Caco-2 (cell line): ENCODE data around the gene PET100. TPM values are rescaled to one million over a fixed set of nuclear protein-coding genes. Genes with fewer than 3 reads are reported as not detected.

Experiments
- BruUV-seq: library from RNA; stranded (reverse); fragments of 400-500 nt; replicated peaks from 2 replicates; lab custom pipeline; 2021; lab: Mats Ljungman, UMichigan
- CTCF ChIA-PET: fragments of 300-600 bp; sonication (Branson Sonifier 250); formaldehyde crosslinking; loops from one replicate; lab custom pipeline; 2022; ENCODE audit warnings: antibody characterized with exemption; lab: Charles Lee
- POLR2A ChIA-PET: fragments of 300-600 bp; sonication (Branson Sonifier 250); formaldehyde crosslinking; loops from one replicate; lab custom pipeline; 2022; ENCODE audit warnings: antibody characterized with exemption; lab: Charles Lee
- DNase-seq, 2 experiments: peaks; one replicate each; pipeline versions ENCODE4 v3.0.0 to v3.0.0-alpha.2; 2020 to 2022
- H3K27me3 ChIP-seq: replicated peaks from 2 replicates; pipeline ENCODE4 v1.6.0; 2011; ENCODE audit warnings: low read length; ENCODE audit not compliant: control insufficient read depth, insufficient read depth
- H3K36me3 ChIP-seq: 2 replicates; pipeline ENCODE4 v1.5.1; 2011; ENCODE audit warnings: low read length; ENCODE audit not compliant: control insufficient read depth, insufficient read depth
- H3K4me1 ChIP-seq: fragments of 250-450 bp; sonication (Bioruptor Pico); 2 replicates; pipeline ENCODE4 v1.5.1; 2020; ENCODE audit warnings: mild to moderate bottlenecking
- H3K4me3 ChIP-seq: 2 replicates; pipeline ENCODE4 v1.5.1; 2011; ENCODE audit warnings: low read depth, mild to moderate bottlenecking, control low read depth, low read length
- H3K9me3 ChIP-seq: fragments of 250-450 bp; sonication (Bioruptor Pico); 2 replicates; pipeline ENCODE4 v1.5.1; 2020; ENCODE audit warnings: mild to moderate bottlenecking, moderate library complexity
- H3K27ac Mint-ChIP-seq: one replicate; pipeline ENCODE4 v1.8.0; 2022; ENCODE audit warnings: mixed read lengths; ENCODE audit not compliant: unreplicated experiment
- H3K27me3 Mint-ChIP-seq: one replicate; pipeline ENCODE4 v1.8.0; 2022; ENCODE audit warnings: mixed read lengths; ENCODE audit not compliant: insufficient read depth, unreplicated experiment
- H3K36me3 Mint-ChIP-seq: one replicate; pipeline ENCODE4 v1.8.0; 2022; ENCODE audit warnings: mild to moderate bottlenecking, mixed read lengths; ENCODE audit not compliant: insufficient read depth, unreplicated experiment
- H3K4me1 Mint-ChIP-seq: one replicate; pipeline ENCODE4 v1.8.0; 2022; ENCODE audit warnings: low read depth, mixed read lengths; ENCODE audit not compliant: unreplicated experiment
- H3K4me3 Mint-ChIP-seq: one replicate; pipeline ENCODE4 v1.8.0; 2022; ENCODE audit warnings: mild to moderate bottlenecking, moderate library complexity, mixed read lengths; ENCODE audit not compliant: unreplicated experiment
- H3K9me3 Mint-ChIP-seq: one replicate; pipeline ENCODE4 v1.8.0; 2022; ENCODE audit warnings: mixed read lengths; ENCODE audit not compliant: unreplicated experiment
- intact Hi-C: fragments of 100-400 bp; cut with micrococcal nuclease; formaldehyde crosslinking; loops from one replicate; pipeline ENCODE4 v1.10.0; 2022; ENCODE audit not compliant: unreplicated experiment
- total RNA-seq: library from RNA; stranded (reverse); gene quantifications from 2 replicates; pipeline ENCODE4 v1.2.3, GENCODE V29; 2022
- TF ChIP-seq, protein P1 (sequence below), 2 experiments: fragments of 200-600 bp in 1 of 2; IDR thresholded peaks; 1 replicate in 1 of 2; 2 replicates in 1 of 2; pipeline versions ENCODE4 v1.5.1 to v1.8.0; 2011 to 2022; ENCODE audit warnings: antibody characterized with exemption in 1 of 2, control low read depth in 1 of 2, inconsistent platforms in 1 of 2, low read depth in 1 of 2, low read length in 1 of 2, mild to moderate bottlenecking in 1 of 2, moderate library complexity in 1 of 2; ENCODE audit not compliant: insufficient read depth in 1 of 2, severe bottlenecking in 1 of 2, unreplicated experiment in 1 of 2

PET100 gene
- total RNA-seq, 1 experiment from 2014 or later: 139 TPM

DNA sequence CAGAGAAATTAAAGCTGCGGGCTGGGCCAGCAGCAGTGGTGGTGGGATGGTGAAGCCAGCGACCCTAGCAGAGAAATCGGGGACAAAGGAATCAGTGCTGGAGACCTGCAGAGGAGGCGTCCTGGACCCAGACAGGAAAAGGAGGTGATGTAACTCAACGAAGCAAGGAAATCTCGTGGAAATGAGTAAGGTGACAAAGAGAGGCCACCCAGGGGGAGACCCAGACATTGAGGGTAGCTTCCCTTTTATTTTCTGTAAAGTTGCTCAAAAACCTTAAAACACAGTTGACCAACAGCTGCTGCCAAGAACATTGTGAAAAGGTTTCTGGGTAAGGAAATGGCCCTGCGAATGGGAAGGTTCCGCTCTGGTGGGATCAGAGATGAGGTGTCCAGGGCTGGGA, 26.0 kb downstream of the PET100 start:
- Mint-ChIP-seq H3K4me3 (no peak overlapping the region), H3K36me3 (no peaks in the 10 kb centered on the region), H3K9me3 (no peaks in the 10 kb centered on the region), H3K27ac (no peak overlapping the region), H3K4me1 (peaks cover 13% of the 10 kb centered on the region), H3K27me3 (no peaks in the 10 kb centered on the region)
- ChIA-PET POLR2A (no interaction called here), CTCF (interaction anchor here (0.6 to 1.0 kb wide), 2 partner anchors 25 to 65 kb away, joined by 4 read pairs; partner anchors contain the start of gene TRAPPC5)
- intact Hi-C loops: no loop called here
- TF ChIP-seq, protein P1, sequence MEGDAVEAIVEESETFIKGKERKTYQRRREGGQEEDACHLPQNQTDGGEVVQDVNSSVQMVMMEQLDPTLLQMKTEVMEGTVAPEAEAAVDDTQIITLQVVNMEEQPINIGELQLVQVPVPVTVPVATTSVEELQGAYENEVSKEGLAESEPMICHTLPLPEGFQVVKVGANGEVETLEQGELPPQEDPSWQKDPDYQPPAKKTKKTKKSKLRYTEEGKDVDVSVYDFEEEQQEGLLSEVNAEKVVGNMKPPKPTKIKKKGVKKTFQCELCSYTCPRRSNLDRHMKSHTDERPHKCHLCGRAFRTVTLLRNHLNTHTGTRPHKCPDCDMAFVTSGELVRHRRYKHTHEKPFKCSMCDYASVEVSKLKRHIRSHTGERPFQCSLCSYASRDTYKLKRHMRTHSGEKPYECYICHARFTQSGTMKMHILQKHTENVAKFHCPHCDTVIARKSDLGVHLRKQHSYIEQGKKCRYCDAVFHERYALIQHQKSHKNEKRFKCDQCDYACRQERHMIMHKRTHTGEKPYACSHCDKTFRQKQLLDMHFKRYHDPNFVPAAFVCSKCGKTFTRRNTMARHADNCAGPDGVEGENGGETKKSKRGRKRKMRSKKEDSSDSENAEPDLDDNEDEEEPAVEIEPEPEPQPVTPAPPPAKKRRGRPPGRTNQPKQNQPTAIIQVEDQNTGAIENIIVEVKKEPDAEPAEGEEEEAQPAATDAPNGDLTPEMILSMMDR (IDR thresholded peaks at IDR 0.05; ENCODE audit: insufficient read depth in 1 of 2, low read depth in 1 of 2, low read length in 1 of 2, severe bottlenecking in 1 of 2, unreplicated experiment in 1 of 2): no peak
- H3K36me3 ChIP-seq: no peaks in the 10 kb centered on the region
- H3K27me3 ChIP-seq: no peaks in the 10 kb centered on the region
- no peaks in the 10 kb centered on the region for H3K4me1 ChIP-seq
- BruUV-seq: no TSS peak
- no peak overlapping the region for H3K4me3 ChIP-seq
- H3K9me3 ChIP-seq: no peaks in the 10 kb centered on the region
- DNase-seq: no peak

DNA sequence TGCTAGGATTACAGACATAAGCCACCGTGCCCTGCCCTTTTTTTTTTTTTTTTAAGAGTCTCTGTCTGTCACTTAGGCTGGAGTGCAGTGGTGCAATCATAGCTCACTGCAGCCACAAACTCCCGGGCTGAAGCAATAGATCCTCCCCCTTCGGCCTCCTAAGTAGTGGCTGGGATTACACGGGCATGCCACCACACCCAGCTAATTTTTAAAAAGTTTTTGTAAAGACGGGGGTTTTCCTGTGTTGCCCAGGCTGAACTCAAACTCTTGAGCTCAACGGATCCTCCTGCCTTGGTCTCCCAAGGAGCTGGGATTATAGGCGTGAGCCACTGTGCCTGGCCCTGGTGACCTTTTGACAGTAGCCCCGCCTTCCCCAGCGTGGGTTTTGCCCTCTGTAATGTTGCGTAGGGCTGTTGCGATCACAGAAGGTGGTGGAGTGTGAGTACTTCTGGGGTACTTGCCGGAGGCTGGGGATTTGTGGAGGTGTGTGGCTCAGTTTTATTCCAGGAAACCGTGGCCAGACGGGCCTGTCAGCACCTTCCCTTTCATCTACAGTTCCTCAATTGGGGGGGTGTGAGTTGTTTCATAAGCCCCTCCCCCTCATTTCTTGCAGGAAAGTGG, 27.6 kb downstream of the PET100 start:
- H3K36me3 ChIP-seq: no peaks in the 10 kb centered on the region
- Mint-ChIP-seq H3K4me1 (peaks cover 10% of the 10 kb centered on the region), H3K36me3 (no peaks in the 10 kb centered on the region), H3K27ac (no peak overlapping the region), H3K9me3 (no peaks in the 10 kb centered on the region), H3K27me3 (no peaks in the 10 kb centered on the region), H3K4me3 (no peak overlapping the region)
- DNase-seq: no peak
- no peak overlapping the region for H3K4me3 ChIP-seq
- ChIA-PET POLR2A (interaction anchor here (0.6 kb wide), 1 partner anchor 34 kb away, joined by 4 read pairs; no protein-coding TSS in a partner anchor), CTCF (interaction anchor here (0.5 to 1.0 kb wide), 4 partner anchors 17 to 286 kb away, joined by 3 to 7 read pairs (median 4); no protein-coding TSS in a partner anchor)
- intact Hi-C loops: no loop called here
- H3K27me3 ChIP-seq: no peaks in the 10 kb centered on the region
- no TSS peak for BruUV-seq
- H3K4me1 ChIP-seq: no peaks in the 10 kb centered on the region
- TF ChIP-seq, protein P1 (IDR thresholded peaks at IDR 0.05; ENCODE audit: insufficient read depth in 1 of 2, low read depth in 1 of 2, low read length in 1 of 2, severe bottlenecking in 1 of 2, unreplicated experiment in 1 of 2): no peak
- no peaks in the 10 kb centered on the region for H3K9me3 ChIP-seq

DNA sequence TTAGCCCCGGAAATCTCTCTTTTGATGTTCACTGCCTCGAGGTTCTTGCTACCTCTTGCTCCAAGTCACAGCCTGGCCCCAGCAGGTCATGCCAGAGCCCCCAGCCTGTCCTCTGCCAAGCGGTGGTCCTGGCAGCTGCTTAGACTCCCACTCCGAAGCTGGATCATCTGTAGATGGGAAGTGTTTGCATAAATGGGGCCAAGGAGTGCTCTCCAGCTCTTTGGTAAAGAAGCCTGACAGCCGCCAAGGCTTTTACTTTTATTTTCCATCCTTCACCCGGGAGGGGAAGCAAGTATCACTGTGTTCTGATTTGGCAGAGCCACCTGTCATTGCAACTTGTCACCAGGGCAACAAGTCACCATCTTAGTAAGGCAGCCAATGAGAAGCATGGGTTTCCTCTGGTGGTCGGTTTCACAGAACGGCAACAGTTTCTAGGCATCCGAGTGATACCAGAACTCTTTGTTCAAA, 28.7 kb downstream of the PET100 start:
- H3K4me1 ChIP-seq: no peaks in the 10 kb centered on the region
- no TSS peak for BruUV-seq
- no peaks in the 10 kb centered on the region for H3K27me3 ChIP-seq
- TF ChIP-seq, protein P1 (IDR thresholded peaks at IDR 0.05; ENCODE audit: insufficient read depth in 1 of 2, low read depth in 1 of 2, low read length in 1 of 2, severe bottlenecking in 1 of 2, unreplicated experiment in 1 of 2): no peak
- DNase-seq: no peak
- Mint-ChIP-seq H3K9me3 (no peaks in the 10 kb centered on the region), H3K27ac (no peak overlapping the region), H3K4me3 (no peak overlapping the region), H3K27me3 (no peaks in the 10 kb centered on the region), H3K4me1 (peaks cover under 1% of the 10 kb centered on the region), H3K36me3 (no peaks in the 10 kb centered on the region)
- intact Hi-C loops: no loop called here
- H3K9me3 ChIP-seq: no peaks in the 10 kb centered on the region
- POLR2A ChIA-PET: no interaction called here
- H3K36me3 ChIP-seq: no peaks in the 10 kb centered on the region
- CTCF ChIA-PET: no interaction called here
- H3K4me3 ChIP-seq: no peak overlapping the region
